Daoy (cell line): ENCODE measurements around the gene IZUMO4. TPM values are rescaled to one million over a fixed set of nuclear protein-coding genes. Genes with fewer than 3 reads are reported as not detected.

ENCODE experiments used
- DNase-seq: peaks from one replicate; pipeline ENCODE4 v3.0.0-alpha.2; 2015; ENCODE audit warnings: low read depth
- total RNA-seq: library from RNA; depleted of rRNA; stranded (reverse); fragments of >200 nt; shearing (Covaris generic); gene quantifications from 2 replicates; pipeline ENCODE4 v1.2.3, GENCODE V29; 2014; rRNA removed

IZUMO4 gene
- total RNA-seq, 1 experiment from 2014 or later: not detected

DNA sequence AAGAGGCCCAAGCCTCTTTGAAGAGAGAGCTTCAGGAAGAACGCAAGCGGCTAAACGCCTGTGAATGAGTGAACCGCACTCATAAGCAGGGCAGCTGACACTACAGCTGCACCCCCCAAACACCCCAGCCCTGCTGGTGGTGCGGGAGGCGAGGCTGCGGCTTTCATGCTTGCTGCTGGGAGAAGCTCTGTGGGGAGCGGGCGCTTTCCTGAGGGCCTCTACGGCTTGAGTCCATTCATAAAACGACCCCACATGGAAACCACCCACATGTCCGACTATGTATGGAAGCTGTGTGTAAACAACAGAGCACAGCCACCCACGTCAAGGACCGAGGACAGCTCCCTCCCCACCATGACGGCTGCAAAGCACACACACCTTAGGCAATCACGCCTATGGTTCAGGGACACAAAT, 49.1 kb downstream of the IZUMO4 start:
- no peak for DNase-seq

DNA sequence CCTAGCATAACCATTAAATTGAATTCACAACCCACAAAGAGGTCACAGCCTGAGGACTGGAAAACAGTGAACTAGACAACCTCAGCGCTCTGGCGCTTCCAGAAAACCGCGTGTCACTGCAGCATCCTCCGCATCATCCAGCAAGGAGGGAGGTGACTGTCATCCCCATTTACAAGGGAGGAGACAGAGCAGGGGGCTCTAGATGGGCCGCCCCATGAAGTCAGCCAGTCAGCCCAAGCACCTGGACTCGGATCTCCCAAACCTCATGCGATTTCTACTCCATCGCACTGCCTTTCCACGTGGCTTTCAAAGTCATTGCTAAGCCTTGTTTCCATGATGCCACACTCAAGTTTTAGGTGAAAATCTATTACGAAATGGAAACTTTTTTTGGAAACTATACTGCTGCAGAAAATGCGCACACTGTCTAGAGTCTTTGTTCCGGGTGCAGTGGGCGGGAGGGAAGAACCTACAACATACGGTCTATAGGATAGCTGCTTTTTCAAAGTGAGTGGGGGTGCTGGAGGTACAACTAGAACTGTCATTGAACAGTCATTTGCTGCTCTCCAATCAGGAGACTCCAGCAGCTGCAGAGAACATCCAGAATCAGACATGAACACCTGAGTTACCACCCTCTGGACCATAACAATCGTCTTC, 51.9 kb downstream of the IZUMO4 start:
- no peak for DNase-seq

Other genes with a start within 250 kb of the IZUMO4 start
- 8.1 and 11.3 TPM in 2 replicates for gene REXO1, start 248.4 kb upstream of the IZUMO4 start, total RNA-seq
- 5.5 and 5.7 TPM in 2 replicates for gene KLF16, start 233.3 kb upstream of the IZUMO4 start, total RNA-seq
- 66.9 and 76.5 TPM in 2 replicates for gene ABHD17A, start 211.4 kb upstream of the IZUMO4 start, total RNA-seq
- 4.0 and 11.1 TPM in 2 replicates for gene ADAT3, start 191.5 kb upstream of the IZUMO4 start, total RNA-seq
- gene SCAMP4, start 191.5 kb upstream of the IZUMO4 start, total RNA-seq: 51.6 and 65.8 TPM in 2 replicates
- 53.9 and 54.1 TPM in 2 replicates for gene CSNK1G2, start 155.7 kb upstream of the IZUMO4 start, total RNA-seq
- gene BTBD2, start 81.2 kb upstream of the IZUMO4 start, total RNA-seq: 18.2 and 19.9 TPM in 2 replicates
- 31.3 and 33.9 TPM in 2 replicates for gene MKNK2, start 45.7 kb upstream of the IZUMO4 start, total RNA-seq
- gene MOB3A, start 589 bp upstream of the IZUMO4 start, total RNA-seq: 11.1 and 13.5 TPM in 2 replicates
- gene AP3D1, start 54.7 kb downstream of the IZUMO4 start, total RNA-seq: 79.0 and 93.3 TPM in 2 replicates
- 5.0 and 10.8 TPM in 2 replicates for gene DOT1L, start 67.0 kb downstream of the IZUMO4 start, total RNA-seq
- gene PLEKHJ1, start 139.4 kb downstream of the IZUMO4 start, total RNA-seq: 70.9 and 101 TPM in 2 replicates
- gene SF3A2, start 139.9 kb downstream of the IZUMO4 start, total RNA-seq: 26.3 and 47.7 TPM in 2 replicates
- gene AMH, start 152.4 kb downstream of the IZUMO4 start, total RNA-seq: 0.51 and 2.2 TPM in 2 replicates
- 1.6 TPM in 1 of 2 replicates, not detected in the other for gene JSRP1, start 159.5 kb downstream of the IZUMO4 start, total RNA-seq
- not detected in 2 replicates for gene PEAK3, start 185.3 kb downstream of the IZUMO4 start, total RNA-seq
- gene LINGO3, start 211.2 kb downstream of the IZUMO4 start, total RNA-seq: 0.23 and 0.24 TPM in 2 replicates
- gene LSM7, start 231.7 kb downstream of the IZUMO4 start, total RNA-seq: 363 and 380 TPM in 2 replicates
- 19.3 and 24.4 TPM in 2 replicates for gene SPPL2B, start 231.8 kb downstream of the IZUMO4 start, total RNA-seq